ENCODE data around the gene CFAP46.

DNA sequence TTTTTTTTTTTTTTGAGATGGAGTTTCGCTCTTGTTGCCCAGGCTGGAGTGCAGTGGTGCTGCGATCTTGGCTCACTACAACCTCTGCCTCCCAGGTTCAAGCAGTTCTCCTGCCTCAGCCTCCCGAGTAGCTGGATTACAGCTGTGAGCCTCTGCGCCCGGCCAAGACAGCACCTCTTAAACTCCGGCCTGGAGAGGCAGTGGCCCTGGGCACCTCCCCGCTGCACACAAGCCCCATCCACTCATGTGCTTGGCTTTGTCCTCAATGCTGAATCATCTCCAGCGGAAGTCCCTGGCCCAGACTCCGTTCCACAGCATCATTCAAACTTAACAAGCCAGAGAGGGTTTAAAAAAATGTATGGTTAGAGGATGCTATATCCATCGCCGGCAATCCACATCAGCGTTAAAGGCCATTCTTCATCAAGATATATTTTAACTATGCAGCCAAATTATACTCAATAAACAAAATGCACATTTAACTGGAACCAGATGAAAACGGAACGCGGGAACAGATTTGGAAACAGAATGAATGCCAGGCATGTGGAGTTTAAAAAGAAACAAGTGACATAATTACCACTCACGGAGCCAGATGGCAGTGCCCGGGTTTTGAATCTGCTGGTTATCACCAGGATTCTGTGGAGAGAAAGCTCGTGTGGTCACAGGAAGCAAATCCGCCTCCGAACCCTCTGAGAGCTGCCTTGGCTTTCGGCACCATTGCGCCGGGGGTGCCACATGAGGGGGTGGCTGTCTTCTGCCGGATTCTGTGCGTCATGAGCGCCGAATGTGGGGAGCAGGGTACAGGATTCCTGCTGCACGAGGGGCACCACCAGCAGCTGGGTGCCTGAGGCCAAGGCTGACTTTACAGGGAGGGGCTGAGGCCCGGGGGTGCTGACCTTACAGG, 45.6 kb upstream of the CFAP46 start:
- TF ChIP-seq, protein P1, sequence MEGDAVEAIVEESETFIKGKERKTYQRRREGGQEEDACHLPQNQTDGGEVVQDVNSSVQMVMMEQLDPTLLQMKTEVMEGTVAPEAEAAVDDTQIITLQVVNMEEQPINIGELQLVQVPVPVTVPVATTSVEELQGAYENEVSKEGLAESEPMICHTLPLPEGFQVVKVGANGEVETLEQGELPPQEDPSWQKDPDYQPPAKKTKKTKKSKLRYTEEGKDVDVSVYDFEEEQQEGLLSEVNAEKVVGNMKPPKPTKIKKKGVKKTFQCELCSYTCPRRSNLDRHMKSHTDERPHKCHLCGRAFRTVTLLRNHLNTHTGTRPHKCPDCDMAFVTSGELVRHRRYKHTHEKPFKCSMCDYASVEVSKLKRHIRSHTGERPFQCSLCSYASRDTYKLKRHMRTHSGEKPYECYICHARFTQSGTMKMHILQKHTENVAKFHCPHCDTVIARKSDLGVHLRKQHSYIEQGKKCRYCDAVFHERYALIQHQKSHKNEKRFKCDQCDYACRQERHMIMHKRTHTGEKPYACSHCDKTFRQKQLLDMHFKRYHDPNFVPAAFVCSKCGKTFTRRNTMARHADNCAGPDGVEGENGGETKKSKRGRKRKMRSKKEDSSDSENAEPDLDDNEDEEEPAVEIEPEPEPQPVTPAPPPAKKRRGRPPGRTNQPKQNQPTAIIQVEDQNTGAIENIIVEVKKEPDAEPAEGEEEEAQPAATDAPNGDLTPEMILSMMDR (IDR thresholded peaks at IDR 0.05) = no peak
- no peak for TF ChIP-seq POLR2A (IDR thresholded peaks at IDR 0.05)

Data from ovary (tissue), 3 donors.